Endothelial cell (in vitro differentiated cells): ENCODE measurements around the gene EIF4ENIF1. TPM values are rescaled to one million over a fixed set of nuclear protein-coding genes. Genes with fewer than 3 reads are reported as not detected.
A peak's percentile ranks its signal among the peaks of the same experiment; 100 is the strongest.
"Not testable (repeated sequence)": the region's sequence is repeated elsewhere in the genome, so short reads cannot be mapped to it uniquely, and the experiment has no call there.

ENCODE experiments used
- DNase-seq: peaks from one replicate; pipeline ENCODE4 v3.0.0; 2021; ENCODE audit warnings: low spot score
- H3K27ac Mint-ChIP-seq: one replicate; pipeline ENCODE4 v1.8.0; 2021; ENCODE audit warnings: mixed read lengths, inconsistent platforms; ENCODE audit not compliant: unreplicated experiment
- H3K27me3 Mint-ChIP-seq: one replicate; pipeline ENCODE4 v1.8.0; 2021; ENCODE audit warnings: mild to moderate bottlenecking, moderate library complexity, mixed read lengths, inconsistent platforms; ENCODE audit not compliant: unreplicated experiment
- H3K36me3 Mint-ChIP-seq: one replicate; pipeline ENCODE4 v1.8.0; 2021; ENCODE audit warnings: mild to moderate bottlenecking, low read depth, mixed read lengths, inconsistent platforms; ENCODE audit not compliant: unreplicated experiment
- H3K4me1 Mint-ChIP-seq: one replicate; pipeline ENCODE4 v1.8.0; 2021; ENCODE audit warnings: mild to moderate bottlenecking, mixed read lengths, inconsistent platforms; ENCODE audit not compliant: unreplicated experiment
- H3K4me3 Mint-ChIP-seq: one replicate; pipeline ENCODE4 v1.8.0; 2021; ENCODE audit warnings: mild to moderate bottlenecking, mixed read lengths, inconsistent platforms; ENCODE audit not compliant: unreplicated experiment
- H3K9me3 Mint-ChIP-seq: one replicate; pipeline ENCODE4 v1.8.0; 2021; ENCODE audit warnings: mixed read lengths, inconsistent platforms; ENCODE audit not compliant: unreplicated experiment
- CTCF ChIP-seq: fragments of 200-600 bp; sonication (generic); IDR thresholded peaks from one replicate; pipeline ENCODE4 v1.5.0; 2021; ENCODE audit warnings: antibody characterized with exemption; ENCODE audit not compliant: unreplicated experiment
- total RNA-seq: library from RNA; stranded (reverse); fragmentation: NEBNext Ultra II Directional; extraction: Animal tissue kit (Norgen Biotek cat#: 25700); gene quantifications from one replicate; pipeline ENCODE4 v1.2.1, GENCODE V29; 2021; ENCODE audit not compliant: unreplicated experiment

EIF4ENIF1 gene
- total RNA-seq, 1 donor from 2014 or later, result 35.7 TPM

GRCh38 chr22:31497148-31497938 is 7.7 kb upstream of the EIF4ENIF1 start:
- Mint-ChIP-seq H3K36me3 (peaks cover 5% of the 10 kb centered on the region), H3K27ac (peak overlapping the region; percentile 22), H3K4me3 (peak overlapping the region; percentile 92), H3K4me1 (no peaks in the 10 kb centered on the region), H3K9me3 (no peaks in the 10 kb centered on the region), H3K27me3 (peaks cover 2% of the 10 kb centered on the region)
- no peak for TF ChIP-seq CTCF
- no peak for DNase-seq

GRCh38 chr22:31496735-31497146 is 7.1 kb upstream of the EIF4ENIF1 start:
- Mint-ChIP-seq H3K27ac (no peak overlapping the region), H3K27me3 (peaks cover 2% of the 10 kb centered on the region), H3K4me3 (peak overlapping the region; percentile 92), H3K9me3 (no peaks in the 10 kb centered on the region), H3K4me1 (no peaks in the 10 kb centered on the region), H3K36me3 (peaks cover 5% of the 10 kb centered on the region)
- no peak for TF ChIP-seq CTCF
- DNase-seq, result peak; percentile 14

- peaks cover 2% of the 10 kb centered on the region for H3K27me3 Mint-ChIP-seq
- DNase-seq, result peak; percentile 89
- H3K27ac Mint-ChIP-seq, result peak within 1 kb of the TSS; percentile 22
- TF ChIP-seq CTCF, result no peak
- no peaks in the 10 kb centered on the region for H3K4me1 Mint-ChIP-seq
- no peaks in the 10 kb centered on the region for H3K9me3 Mint-ChIP-seq
- peak within 1 kb of the TSS; percentile 92 for H3K4me3 Mint-ChIP-seq
- H3K36me3 Mint-ChIP-seq, result peaks cover 5% of the 10 kb centered on the region
Observed at GRCh38 chr22:31496007-31496734, 6.5 kb upstream of the EIF4ENIF1 start, which contains the start of gene SFI1. SFI1 (plus strand) TSS chr22:31496536; CDS start chr22:31508285, 11,749 bp downstream.

- H3K27me3 Mint-ChIP-seq, result peaks cover 2% of the 10 kb centered on the region
- H3K9me3 Mint-ChIP-seq, result no peaks in the 10 kb centered on the region
- peak overlapping the region; percentile 92 for H3K4me3 Mint-ChIP-seq
- no peak for DNase-seq
- no peak for TF ChIP-seq CTCF
- peaks cover 5% of the 10 kb centered on the region for H3K36me3 Mint-ChIP-seq
- H3K27ac Mint-ChIP-seq, result no peak overlapping the region
- peaks cover 5% of the 10 kb centered on the region for H3K4me1 Mint-ChIP-seq
Observed at GRCh38 chr22:31495343-31495742, 5.7 kb upstream of the EIF4ENIF1 start.

GRCh38 chr22:31493355-31493754 is 3.7 kb upstream of the EIF4ENIF1 start:
- not testable (repeated sequence) for H3K36me3 Mint-ChIP-seq, H3K4me3 Mint-ChIP-seq, H3K27me3 Mint-ChIP-seq, H3K9me3 Mint-ChIP-seq, H3K27ac Mint-ChIP-seq, DNase-seq
- H3K4me1 Mint-ChIP-seq, result peaks cover 12% of the 10 kb centered on the region
